Karpas-422 (cell line): Measurements from ENCODE around the gene ADGRD1. TPM values are rescaled to one million over a fixed set of nuclear protein-coding genes. Genes with fewer than 3 reads are reported as not detected.
"Not testable (repeated sequence)": the region's sequence is repeated elsewhere in the genome, so short reads cannot be mapped to it uniquely, and the experiment has no call there.

ENCODE experiments used
- DNase-seq: peaks from one replicate; pipeline ENCODE4 v3.0.0-alpha.2; 2015
- H2AFZ ChIP-seq: fragments of 200-600 bp; sonication (generic); 2 replicates; pipeline ENCODE4 v1.6.1; 2014; ENCODE audit warnings: antibody characterized with exemption, low read length, mixed read lengths
- H3K27ac ChIP-seq: fragments of 200-600 bp; sonication (generic); 2 replicates; pipeline ENCODE4 v1.5.1; 2014; ENCODE audit warnings: mild to moderate bottlenecking, low read length, moderate library complexity
- H3K27me3 ChIP-seq: fragments of 200-600 bp; sonication (generic); 2 replicates; pipeline ENCODE4 v1.6.1; 2014; ENCODE audit warnings: low read length, mixed read lengths
- H3K36me3 ChIP-seq: fragments of 200-600 bp; sonication (generic); 2 replicates; pipeline ENCODE4 v1.6.1; 2014; ENCODE audit warnings: low read length, mixed read lengths; ENCODE audit not compliant: insufficient read depth
- H3K4me1 ChIP-seq: fragments of 200-600 bp; sonication (generic); 2 replicates; pipeline ENCODE4 v1.6.1; 2014; ENCODE audit warnings: mild to moderate bottlenecking, low read length, mixed read lengths
- H3K4me2 ChIP-seq: fragments of 200-600 bp; sonication (generic); 2 replicates; pipeline ENCODE4 v1.6.1; 2014; ENCODE audit warnings: low read length, low read depth, mild to moderate bottlenecking; ENCODE audit not compliant: poor library complexity, severe bottlenecking
- H3K4me3 ChIP-seq: fragments of 200-600 bp; sonication (generic); 2 replicates; pipeline ENCODE4 v1.5.1; 2014; ENCODE audit warnings: mild to moderate bottlenecking, antibody characterized with exemption, low read length, mixed read lengths
- H3K79me2 ChIP-seq: fragments of 200-600 bp; sonication (generic); 2 replicates; pipeline ENCODE4 v1.6.1; 2014; ENCODE audit warnings: mild to moderate bottlenecking, low read length, mixed read lengths
- H3K9ac ChIP-seq: fragments of 200-600 bp; sonication (generic); 2 replicates; pipeline ENCODE4 v1.6.0; 2014; ENCODE audit warnings: low read length
- H3K9me2 ChIP-seq: fragments of 200-600 bp; sonication (generic), shearing (Covaris generic); replicated peaks from 2 replicates; pipeline ENCODE4 v1.6.0; 2014; ENCODE audit warnings: mild to moderate bottlenecking, low read length, moderate library complexity; ENCODE audit not compliant: insufficient read depth
- H3K9me3 ChIP-seq: fragments of 300-700, 200-600 bp; sonication (generic); 2 replicates; pipeline ENCODE4 v1.6.1; 2014; ENCODE audit warnings: low read length, mixed read lengths
- H4K20me1 ChIP-seq: fragments of 200-600 bp; sonication (generic); 2 replicates; pipeline ENCODE4 v1.6.1; 2014; ENCODE audit warnings: mild to moderate bottlenecking, antibody characterized with exemption, low read length, low read depth; ENCODE audit not compliant: insufficient read depth
- total RNA-seq: library from RNA; depleted of rRNA; stranded (reverse); fragments of >200 nt; shearing (Covaris generic); gene quantifications from 2 replicates; pipeline ENCODE4 v1.2.3, GENCODE V29; 2014; ENCODE audit warnings: low replicate concordance

ADGRD1 gene
- total RNA-seq, 1 experiment from 2014 or later = not detected

GRCh38 chr12:131067981-131068851 lies 114.5 kb downstream of the ADGRD1 start:
- no peak overlapping the region for H3K4me3 ChIP-seq
- H3K4me1 ChIP-seq = no peaks in the 10 kb centered on the region
- H4K20me1 ChIP-seq = no peaks in the 10 kb centered on the region
- H3K9me2 ChIP-seq = no peaks in the 10 kb centered on the region
- H3K27ac ChIP-seq = no peak overlapping the region
- H3K79me2 ChIP-seq = no peaks in the 10 kb centered on the region
- no peaks in the 10 kb centered on the region; the same call in 1 of the 2 replicates for H3K9me3 ChIP-seq
- H3K9ac ChIP-seq = no peak overlapping the region
- no peak overlapping the region for H3K4me2 ChIP-seq
- H3K36me3 ChIP-seq = no peaks in the 10 kb centered on the region
- DNase-seq = no peak
- no peak overlapping the region for H2AFZ ChIP-seq
- no peaks in the 10 kb centered on the region for H3K27me3 ChIP-seq

- H3K27me3 ChIP-seq, DNase-seq, H3K9me3 ChIP-seq, H3K4me2 ChIP-seq, H3K79me2 ChIP-seq, H3K27ac ChIP-seq, H3K36me3 ChIP-seq, H3K9ac ChIP-seq, H3K4me1 ChIP-seq, H3K4me3 ChIP-seq, H4K20me1 ChIP-seq, H2AFZ ChIP-seq, H3K9me2 ChIP-seq: not testable (repeated sequence)
Observed at GRCh38 chr12:131068926-131069720, 115.4 kb downstream of the ADGRD1 start.

GRCh38 chr12:131070136-131070535 lies 116.4 kb downstream of the ADGRD1 start:
- H4K20me1 ChIP-seq, H3K27ac ChIP-seq, H3K4me2 ChIP-seq, H2AFZ ChIP-seq, H3K9ac ChIP-seq, H3K4me1 ChIP-seq, H3K4me3 ChIP-seq, H3K9me3 ChIP-seq, DNase-seq, H3K27me3 ChIP-seq, H3K36me3 ChIP-seq, H3K9me2 ChIP-seq, H3K79me2 ChIP-seq: not testable (repeated sequence)

GRCh38 chr12:131070668-131071067 lies 117.0 kb downstream of the ADGRD1 start:
- H3K27ac ChIP-seq, DNase-seq, H2AFZ ChIP-seq: not testable (repeated sequence)

GRCh38 chr12:131071234-131071820 lies 117.6 kb downstream of the ADGRD1 start:
- H3K79me2 ChIP-seq, H3K27ac ChIP-seq, H3K4me1 ChIP-seq, H4K20me1 ChIP-seq, DNase-seq, H3K27me3 ChIP-seq, H3K4me3 ChIP-seq, H3K4me2 ChIP-seq, H2AFZ ChIP-seq, H3K9me3 ChIP-seq, H3K9me2 ChIP-seq, H3K9ac ChIP-seq, H3K36me3 ChIP-seq: not testable (repeated sequence)

More at GRCh38 chr12:131070668-131071067, 117.0 kb downstream of the ADGRD1 start:
- H3K4me1 ChIP-seq, H4K20me1 ChIP-seq, H3K4me3 ChIP-seq, H3K9me2 ChIP-seq, H3K9ac ChIP-seq, H3K9me3 ChIP-seq, H3K36me3 ChIP-seq, H3K4me2 ChIP-seq, H3K27me3 ChIP-seq, H3K79me2 ChIP-seq: not testable (repeated sequence)

GRCh38 chr12:131071950-131072349 lies 118.2 kb downstream of the ADGRD1 start:
- H3K4me2 ChIP-seq, H3K79me2 ChIP-seq, H3K9ac ChIP-seq, H3K4me3 ChIP-seq, H3K36me3 ChIP-seq, H2AFZ ChIP-seq, DNase-seq, H4K20me1 ChIP-seq, H3K4me1 ChIP-seq, H3K9me2 ChIP-seq, H3K9me3 ChIP-seq, H3K27me3 ChIP-seq, H3K27ac ChIP-seq: not testable (repeated sequence)

- no peaks in the 10 kb centered on the region for H3K36me3 ChIP-seq
- no peak overlapping the region for H2AFZ ChIP-seq
- DNase-seq = no peak
- H3K4me1 ChIP-seq = no peaks in the 10 kb centered on the region
- H3K4me2 ChIP-seq = no peak overlapping the region
- no peak overlapping the region for H3K27ac ChIP-seq
- H3K79me2 ChIP-seq = no peaks in the 10 kb centered on the region
- no peak overlapping the region for H3K9ac ChIP-seq
- no peaks in the 10 kb centered on the region for H3K9me2 ChIP-seq
- no peaks in the 10 kb centered on the region for H4K20me1 ChIP-seq
- H3K27me3 ChIP-seq = no peaks in the 10 kb centered on the region
- no peaks in the 10 kb centered on the region; the same call in 1 of the 2 replicates for H3K9me3 ChIP-seq
- H3K4me3 ChIP-seq = no peak overlapping the region
Observed at GRCh38 chr12:131072451-131073230, 118.9 kb downstream of the ADGRD1 start.
